HEK293 (cell line): ENCODE measurements around the gene PEX11G.

Experiments used
- ZFP37 ChIP-seq: fragments of 450-650 bp; formaldehyde crosslinking; IDR thresholded peaks from 2 replicates; pipeline ENCODE4 v1.5.1; 2016; ENCODE audit warnings: missing biosample characterization, missing genetic modification characterization
- ZNF423 ChIP-seq: fragments of 450-650 bp; formaldehyde crosslinking; IDR thresholded peaks from 2 replicates; pipeline ENCODE4 v1.5.1; 2016; ENCODE audit warnings: missing biosample characterization, missing genetic modification characterization
- TF ChIP-seq, protein P1 (sequence below): fragments of 450-650 bp; formaldehyde crosslinking; IDR thresholded peaks from 2 replicates; pipeline ENCODE4 v1.5.1; 2017; ENCODE audit warnings: missing biosample characterization, missing genetic modification characterization
- TF ChIP-seq, protein P2 (sequence below): fragments of 450-650 bp; formaldehyde crosslinking; IDR thresholded peaks from 2 replicates; pipeline ENCODE4 v1.5.1; 2016; ENCODE audit warnings: missing biosample characterization, missing genetic modification characterization
- TF ChIP-seq, protein P3 (sequence below): fragments of 450-650 bp; formaldehyde crosslinking; IDR thresholded peaks from 2 replicates; pipeline ENCODE4 v1.5.1; 2016; ENCODE audit warnings: missing biosample characterization, missing genetic modification characterization, low read depth
- TF ChIP-seq, protein P4 (sequence below): fragments of 450-650 bp; formaldehyde crosslinking; IDR thresholded peaks from 2 replicates; pipeline ENCODE4 v1.5.1; 2016; ENCODE audit warnings: missing biosample characterization, missing genetic modification characterization

DNA sequence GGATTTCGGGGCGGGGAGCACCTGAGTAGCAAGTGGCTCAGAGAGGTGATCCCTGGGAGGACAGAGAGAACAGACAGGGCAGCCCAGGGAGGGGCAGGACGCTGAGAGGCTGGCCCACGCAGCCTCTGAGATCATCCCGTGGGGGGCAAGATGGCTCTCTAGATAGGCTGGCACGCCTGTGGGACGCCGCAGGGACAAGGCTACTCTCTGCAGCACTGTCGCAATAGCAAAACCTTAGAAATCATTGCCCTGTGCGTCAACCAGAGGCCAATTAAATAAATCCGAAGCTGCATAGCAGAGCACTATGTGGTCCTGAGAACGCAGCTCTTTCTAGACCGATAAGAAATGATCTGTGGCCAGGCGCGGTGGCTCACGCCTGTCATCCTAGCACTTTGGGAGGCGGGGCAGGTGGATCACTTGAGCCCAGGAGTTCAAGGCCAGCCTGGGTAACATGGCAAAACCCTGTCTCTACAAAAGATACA is 5.1 kb downstream of the PEX11G start:
- TF ChIP-seq, protein P1, sequence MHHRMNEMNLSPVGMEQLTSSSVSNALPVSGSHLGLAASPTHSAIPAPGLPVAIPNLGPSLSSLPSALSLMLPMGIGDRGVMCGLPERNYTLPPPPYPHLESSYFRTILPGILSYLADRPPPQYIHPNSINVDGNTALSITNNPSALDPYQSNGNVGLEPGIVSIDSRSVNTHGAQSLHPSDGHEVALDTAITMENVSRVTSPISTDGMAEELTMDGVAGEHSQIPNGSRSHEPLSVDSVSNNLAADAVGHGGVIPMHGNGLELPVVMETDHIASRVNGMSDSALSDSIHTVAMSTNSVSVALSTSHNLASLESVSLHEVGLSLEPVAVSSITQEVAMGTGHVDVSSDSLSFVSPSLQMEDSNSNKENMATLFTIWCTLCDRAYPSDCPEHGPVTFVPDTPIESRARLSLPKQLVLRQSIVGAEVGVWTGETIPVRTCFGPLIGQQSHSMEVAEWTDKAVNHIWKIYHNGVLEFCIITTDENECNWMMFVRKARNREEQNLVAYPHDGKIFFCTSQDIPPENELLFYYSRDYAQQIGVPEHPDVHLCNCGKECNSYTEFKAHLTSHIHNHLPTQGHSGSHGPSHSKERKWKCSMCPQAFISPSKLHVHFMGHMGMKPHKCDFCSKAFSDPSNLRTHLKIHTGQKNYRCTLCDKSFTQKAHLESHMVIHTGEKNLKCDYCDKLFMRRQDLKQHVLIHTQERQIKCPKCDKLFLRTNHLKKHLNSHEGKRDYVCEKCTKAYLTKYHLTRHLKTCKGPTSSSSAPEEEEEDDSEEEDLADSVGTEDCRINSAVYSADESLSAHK (tag by site-specific recombination): no peak
- TF ChIP-seq, protein P2, sequence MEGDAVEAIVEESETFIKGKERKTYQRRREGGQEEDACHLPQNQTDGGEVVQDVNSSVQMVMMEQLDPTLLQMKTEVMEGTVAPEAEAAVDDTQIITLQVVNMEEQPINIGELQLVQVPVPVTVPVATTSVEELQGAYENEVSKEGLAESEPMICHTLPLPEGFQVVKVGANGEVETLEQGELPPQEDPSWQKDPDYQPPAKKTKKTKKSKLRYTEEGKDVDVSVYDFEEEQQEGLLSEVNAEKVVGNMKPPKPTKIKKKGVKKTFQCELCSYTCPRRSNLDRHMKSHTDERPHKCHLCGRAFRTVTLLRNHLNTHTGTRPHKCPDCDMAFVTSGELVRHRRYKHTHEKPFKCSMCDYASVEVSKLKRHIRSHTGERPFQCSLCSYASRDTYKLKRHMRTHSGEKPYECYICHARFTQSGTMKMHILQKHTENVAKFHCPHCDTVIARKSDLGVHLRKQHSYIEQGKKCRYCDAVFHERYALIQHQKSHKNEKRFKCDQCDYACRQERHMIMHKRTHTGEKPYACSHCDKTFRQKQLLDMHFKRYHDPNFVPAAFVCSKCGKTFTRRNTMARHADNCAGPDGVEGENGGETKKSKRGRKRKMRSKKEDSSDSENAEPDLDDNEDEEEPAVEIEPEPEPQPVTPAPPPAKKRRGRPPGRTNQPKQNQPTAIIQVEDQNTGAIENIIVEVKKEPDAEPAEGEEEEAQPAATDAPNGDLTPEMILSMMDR: no peak
- TF ChIP-seq, protein P3, sequence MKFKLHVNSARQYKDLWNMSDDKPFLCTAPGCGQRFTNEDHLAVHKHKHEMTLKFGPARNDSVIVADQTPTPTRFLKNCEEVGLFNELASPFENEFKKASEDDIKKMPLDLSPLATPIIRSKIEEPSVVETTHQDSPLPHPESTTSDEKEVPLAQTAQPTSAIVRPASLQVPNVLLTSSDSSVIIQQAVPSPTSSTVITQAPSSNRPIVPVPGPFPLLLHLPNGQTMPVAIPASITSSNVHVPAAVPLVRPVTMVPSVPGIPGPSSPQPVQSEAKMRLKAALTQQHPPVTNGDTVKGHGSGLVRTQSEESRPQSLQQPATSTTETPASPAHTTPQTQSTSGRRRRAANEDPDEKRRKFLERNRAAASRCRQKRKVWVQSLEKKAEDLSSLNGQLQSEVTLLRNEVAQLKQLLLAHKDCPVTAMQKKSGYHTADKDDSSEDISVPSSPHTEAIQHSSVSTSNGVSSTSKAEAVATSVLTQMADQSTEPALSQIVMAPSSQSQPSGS (tag by site-specific recombination): no peak
- TF ChIP-seq ZNF423 (tag by site-specific recombination) (no peak), ZFP37 (tag by site-specific recombination) (no peak)
- TF ChIP-seq, protein P4, sequence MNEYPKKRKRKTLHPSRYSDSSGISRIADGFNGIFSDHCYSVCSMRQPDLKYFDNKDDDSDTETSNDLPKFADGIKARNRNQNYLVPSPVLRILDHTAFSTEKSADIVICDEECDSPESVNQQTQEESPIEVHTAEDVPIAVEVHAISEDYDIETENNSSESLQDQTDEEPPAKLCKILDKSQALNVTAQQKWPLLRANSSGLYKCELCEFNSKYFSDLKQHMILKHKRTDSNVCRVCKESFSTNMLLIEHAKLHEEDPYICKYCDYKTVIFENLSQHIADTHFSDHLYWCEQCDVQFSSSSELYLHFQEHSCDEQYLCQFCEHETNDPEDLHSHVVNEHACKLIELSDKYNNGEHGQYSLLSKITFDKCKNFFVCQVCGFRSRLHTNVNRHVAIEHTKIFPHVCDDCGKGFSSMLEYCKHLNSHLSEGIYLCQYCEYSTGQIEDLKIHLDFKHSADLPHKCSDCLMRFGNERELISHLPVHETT (tag by site-specific recombination): no peak
